Loucy (cell line): ENCODE results near the gene HEATR5A.

ENCODE experiments used
- CTCF ChIP-seq: fragments of 200-600 bp; sonication (generic); conservative IDR thresholded peaks from 2 replicates; pipeline ENCODE4 v1.5.1; 2014; ENCODE audit warnings: mild to moderate bottlenecking, antibody characterized with exemption, low read length
- EZH2phosphoT487 ChIP-seq: fragments of 200-600 bp; IDR thresholded peaks from 2 replicates; pipeline ENCODE4 v1.6.1; 2018; ENCODE audit warnings: antibody characterized with exemption, mild to moderate bottlenecking, moderate library complexity, borderline replicate concordance

- TF ChIP-seq CTCF (no peak), EZH2phosphoT487 (no peak)
Measured at GRCh38 chr14:31336646-31337045, 83.7 kb downstream of the HEATR5A start.
